Left ventricle myocardium inferior (tissue), 1 donor: ENCODE results near the gene HAUS8. TPM values are rescaled to one million over a fixed set of nuclear protein-coding genes. Genes with fewer than 3 reads are reported as not detected.

Experiments
- DNase-seq: peaks from one replicate; pipeline ENCODE4 v3.0.0-alpha.2; 2020
- H3K27ac ChIP-seq: fragments of 200-600 bp; replicated peaks from 2 replicates; pipeline ENCODE4 v1.8.0; 2021
- H3K27me3 ChIP-seq: fragments of 200-600 bp; 2 replicates; pipeline ENCODE4 v1.8.0; 2021; ENCODE audit warnings: low read depth
- H3K36me3 ChIP-seq: fragments of 200-600 bp; 2 replicates; pipeline ENCODE4 v1.8.0; 2021
- H3K4me1 ChIP-seq: fragments of 200-600 bp; 2 replicates; pipeline ENCODE4 v1.8.0; 2021
- H3K4me3 ChIP-seq: fragments of 200-600 bp; 2 replicates; pipeline ENCODE4 v1.8.0; 2021; ENCODE audit warnings: mild to moderate bottlenecking, moderate library complexity
- H3K9me3 ChIP-seq: fragments of 200-600 bp; replicated peaks from 2 replicates; pipeline ENCODE4 v1.8.0; 2021
- CTCF ChIP-seq: fragments of 200-600 bp; IDR thresholded peaks from 2 replicates; pipeline ENCODE4 v1.8.0; 2021; ENCODE audit warnings: antibody characterized with exemption, mild to moderate bottlenecking, borderline replicate concordance
- intact Hi-C: fragments of 100-400 bp; cut with micrococcal nuclease; formaldehyde crosslinking; loops from one replicate; pipeline ENCODE4 v1.11.0; 2022
- total RNA-seq: library from RNA; stranded (reverse); fragmentation: NEBNext Ultra II Directional; extraction: Animal tissue kit (Norgen Biotek cat#: 25700); gene quantifications from one replicate; pipeline ENCODE4 v1.2.1, GENCODE V29; 2021
- donor health status: DM: no; HTN: yes; CAD: no; lungs with severe emphysema.

Gene HAUS8
- total RNA-seq, 1 donor from 2014 or later: 3.5 TPM

DNA sequence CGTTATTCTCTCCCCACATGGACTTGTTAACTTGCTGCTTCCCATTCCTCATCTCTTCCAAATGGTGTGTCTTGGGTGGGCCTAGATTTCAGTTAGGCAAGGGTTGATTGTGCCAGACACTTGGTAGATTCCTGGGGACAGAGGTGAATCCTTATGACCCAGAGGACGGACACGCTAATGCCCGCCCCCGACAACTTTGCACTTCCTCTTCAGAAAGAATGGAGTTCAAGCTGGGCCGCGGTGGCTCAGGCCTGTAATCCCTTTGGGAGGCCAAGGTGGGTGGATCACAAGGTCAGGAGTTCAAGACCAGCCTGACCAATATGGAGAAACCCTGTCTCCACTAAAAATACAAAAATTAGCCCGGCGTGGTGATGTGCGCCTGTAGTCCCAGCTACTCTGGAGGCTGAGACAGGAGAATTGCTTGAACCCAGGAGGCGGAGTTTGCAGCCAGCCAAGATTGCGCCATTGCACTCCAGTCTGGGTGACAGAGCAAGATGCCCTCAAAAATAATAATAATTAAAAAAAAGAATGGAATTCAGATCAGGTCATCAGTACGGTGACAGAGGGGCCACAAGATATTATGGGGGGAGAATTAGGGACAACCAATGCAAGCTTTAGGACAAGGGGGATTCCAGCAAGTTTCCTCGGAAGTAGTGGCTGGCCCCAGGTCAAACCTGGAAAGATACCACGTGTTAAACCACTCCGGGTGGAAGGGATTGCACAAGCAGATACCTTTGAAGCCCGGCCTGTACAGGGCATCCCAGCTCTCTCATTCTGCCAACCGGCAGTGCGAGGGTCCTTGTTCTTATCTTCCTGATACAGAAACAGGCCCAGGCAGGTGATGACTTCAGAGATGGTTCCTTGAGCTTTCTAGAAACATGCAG, 3.0 kb upstream of the HAUS8 start:
- Histone ChIP-seq H3K4me3 (no peak overlapping the region), H3K36me3 (no peaks in the 10 kb centered on the region), H3K4me1 (peaks cover 91% of the 10 kb centered on the region), H3K27ac (peak overlapping the region; percentile 76), H3K9me3 (no peaks in the 10 kb centered on the region), H3K27me3 (no peaks in the 10 kb centered on the region)
- TF ChIP-seq CTCF: no peak
- intact Hi-C loops: no loop called here
- DNase-seq: no peak

GRCh38 chr19:17077447-17078028, 2.3 kb upstream of the HAUS8 start:
- intact Hi-C loops: no loop called here
- Histone ChIP-seq H3K4me3 (peak overlapping the region; percentile 72), H3K4me1 (peaks cover 89% of the 10 kb centered on the region), H3K9me3 (no peaks in the 10 kb centered on the region), H3K27me3 (no peaks in the 10 kb centered on the region), H3K27ac (peak overlapping the region; percentile 84), H3K36me3 (peaks cover 7% of the 10 kb centered on the region)
- no peak for TF ChIP-seq CTCF
- DNase-seq: no peak

GRCh38 chr19:17076543-17076991, 1.3 kb upstream of the HAUS8 start:
- intact Hi-C loops: no loop called here
- no peak for DNase-seq
- H3K27ac ChIP-seq: peak overlapping the region; percentile 84
- H3K36me3 ChIP-seq: peaks cover 9% of the 10 kb centered on the region
- no peaks in the 10 kb centered on the region for H3K27me3 ChIP-seq
- no peak for TF ChIP-seq CTCF
- H3K4me3 ChIP-seq: peak overlapping the region; percentile 72
- no peaks in the 10 kb centered on the region for H3K9me3 ChIP-seq
- H3K4me1 ChIP-seq: peaks cover 81% of the 10 kb centered on the region

DNA sequence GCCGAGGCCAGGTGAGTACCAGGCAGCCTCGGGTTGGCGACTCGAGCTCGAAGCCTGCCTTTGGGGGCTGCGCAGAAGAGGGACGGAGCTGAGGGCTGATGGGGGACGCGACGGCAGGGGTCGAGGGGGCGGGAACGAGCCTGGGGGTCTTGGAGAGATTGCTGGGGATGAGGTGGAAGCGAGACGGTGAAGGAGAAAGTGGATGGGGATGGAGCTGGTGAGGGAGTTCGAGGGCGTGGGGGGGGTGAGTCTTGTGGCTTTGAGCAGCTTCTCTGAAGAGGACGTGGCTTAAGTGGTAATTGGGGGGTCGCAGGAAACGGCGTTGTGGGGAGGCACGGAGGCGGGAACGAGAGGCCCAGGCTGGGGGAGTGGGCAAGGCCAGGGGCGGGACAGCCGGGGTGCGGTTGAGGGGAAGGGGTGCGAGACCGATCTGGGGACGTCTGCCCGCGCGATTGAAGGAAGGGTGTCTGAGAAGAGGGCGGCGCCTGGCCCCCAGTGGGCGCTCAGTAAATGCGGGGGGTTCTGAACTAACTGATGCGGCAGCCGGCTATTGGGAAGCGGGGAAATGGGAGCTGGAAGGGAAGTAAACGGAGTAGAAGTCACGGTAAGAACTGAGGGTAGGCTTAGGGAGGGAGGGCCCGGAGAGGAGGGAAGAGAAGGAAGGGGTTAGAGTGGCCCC, 751 bp upstream of the HAUS8 start:
- Histone ChIP-seq H3K27me3 (no peaks in the 10 kb centered on the region), H3K36me3 (peaks cover 9% of the 10 kb centered on the region), H3K27ac (peak overlapping the region; percentile 84), H3K4me3 (peak overlapping the region; percentile 72), H3K9me3 (no peaks in the 10 kb centered on the region), H3K4me1 (peaks cover 81% of the 10 kb centered on the region)
- no peak for TF ChIP-seq CTCF
- intact Hi-C loops: no loop called here
- peak; percentile 36 for DNase-seq

GRCh38 chr19:17074634-17075034, 618 bp downstream of the HAUS8 start:
- DNase-seq: no peak
- intact Hi-C loops: no loop called here
- Histone ChIP-seq H3K27me3 (no peaks in the 10 kb centered on the region), H3K4me1 (peaks cover 76% of the 10 kb centered on the region), H3K4me3 (peak overlapping the region; percentile 72), H3K27ac (peak overlapping the region; percentile 73), H3K9me3 (no peaks in the 10 kb centered on the region), H3K36me3 (peaks cover 14% of the 10 kb centered on the region)
- no peak for TF ChIP-seq CTCF
